ENCODE measurements around the gene NPDC1.
"Not testable (repeated sequence)": the region's sequence is repeated elsewhere in the genome, so short reads cannot be mapped to it uniquely, and the experiment has no call there.

Gene NPDC1

GRCh38 chr9:137038916-137039315, 7.1 kb downstream of the NPDC1 start:
- no peak for DNase-seq

GRCh38 chr9:137037483-137037882, 8.5 kb downstream of the NPDC1 start:
- no peak for DNase-seq

GRCh38 chr9:137037035-137037434, 8.9 kb downstream of the NPDC1 start:
- no peak for DNase-seq

- no peak for DNase-seq
Observed at GRCh38 chr9:137035937-137036336, 10.0 kb downstream of the NPDC1 start.

- no peak for DNase-seq
Observed at GRCh38 chr9:137035507-137035834, 10.5 kb downstream of the NPDC1 start.

- DNase-seq, result peak; percentile 68
Observed at GRCh38 chr9:137034709-137035506, 11.1 kb downstream of the NPDC1 start.

- DNase-seq, result no peak
Observed at GRCh38 chr9:137034039-137034708, 11.8 kb downstream of the NPDC1 start.

- not testable (repeated sequence) for DNase-seq
Observed at GRCh38 chr9:137033481-137033880, 12.5 kb downstream of the NPDC1 start.

GRCh38 chr9:137032858-137033257, 13.1 kb downstream of the NPDC1 start:
- no peak for DNase-seq

- no peak for DNase-seq
Observed at GRCh38 chr9:137031904-137032640, 13.9 kb downstream of the NPDC1 start, which contains the start of gene FUT7. FUT7 (minus strand) TSS chr9:137032088; CDS start chr9:137031991, 97 bp downstream.

- DNase-seq, result peak; percentile 72
Observed at GRCh38 chr9:137030538-137031527, 15.1 kb downstream of the NPDC1 start.

GRCh38 chr9:137030006-137030405, 16.0 kb downstream of the NPDC1 start:
- peak; percentile 48 for DNase-seq

GRCh38 chr9:137029058-137029936, 16.7 kb downstream of the NPDC1 start:
- peak; percentile 85 for DNase-seq

GRCh38 chr9:137028263-137029057, 17.5 kb downstream of the NPDC1 start:
- DNase-seq, result peak; percentile 75

- no peak for DNase-seq
Observed at GRCh38 chr9:137027369-137028262, 18.4 kb downstream of the NPDC1 start, which contains the start of gene ABCA2. ABCA2 (minus strand) TSS chr9:137028237; CDS start chr9:137028140, 97 bp downstream.

- DNase-seq, result no peak
Observed at GRCh38 chr9:137026828-137027227, 19.1 kb downstream of the NPDC1 start.

GRCh38 chr9:137026384-137026783, 19.6 kb downstream of the NPDC1 start:
- DNase-seq, result no peak

- no peak for DNase-seq
Observed at GRCh38 chr9:137025517-137025966, 20.4 kb downstream of the NPDC1 start.

GRCh38 chr9:137023583-137023991, 22.4 kb downstream of the NPDC1 start:
- DNase-seq, result no peak

All from NK-92 treated with Interleukin-12 subunit alpha and Interleukin-12 subunit beta, amount 100 ng/mL, for 24 hours (cell line).